Muscle layer of duodenum (tissue), 2 donors: ENCODE results near the gene ROR2.
"Not testable (repeated sequence)": the region's sequence is repeated elsewhere in the genome, so short reads cannot be mapped to it uniquely, and the experiment has no call there.

Experiments
- H3K27ac ChIP-seq: one replicate; pipeline ENCODE4 v1.7.0; 2013; ENCODE audit warnings: mild to moderate bottlenecking, low read length
- H3K27me3 ChIP-seq: one replicate; pipeline ENCODE4 v1.7.0; 2013; ENCODE audit warnings: low read depth, mild to moderate bottlenecking, control low read depth, low read length
- H3K36me3 ChIP-seq, 2 donors: one replicate each; pipeline ENCODE4 v1.7.0; 2013; ENCODE audit warnings: low read length in 2 of 2, control low read depth in 1 of 2, mild to moderate bottlenecking in 1 of 2; ENCODE audit not compliant: insufficient read depth in 2 of 2, control insufficient read depth in 1 of 2
- H3K4me1 ChIP-seq, 2 donors: one replicate each; pipeline ENCODE4 v1.7.0; 2013; ENCODE audit warnings: low read length in 2 of 2, mild to moderate bottlenecking in 2 of 2, control low read depth in 1 of 2, moderate library complexity in 1 of 2; ENCODE audit not compliant: insufficient read depth in 2 of 2, control insufficient read depth in 1 of 2
- H3K4me3 ChIP-seq, 2 donors: one replicate each; pipeline ENCODE4 v1.7.0; 2013; ENCODE audit warnings: low read length in 2 of 2, low read depth in 1 of 2, mild to moderate bottlenecking in 1 of 2
- H3K9me3 ChIP-seq, 2 donors: one replicate each; pipeline ENCODE4 v1.7.0; 2013; ENCODE audit warnings: low read length in 2 of 2, control low read depth in 1 of 2, mild to moderate bottlenecking in 1 of 2; ENCODE audit not compliant: control insufficient read depth in 1 of 2
- donor health status: healthy.

Gene ROR2

GRCh38 chr9:91622121-91622520 lies 327.9 kb downstream of the ROR2 start:
- not testable (repeated sequence) for H3K4me1 ChIP-seq, H3K36me3 ChIP-seq, H3K4me3 ChIP-seq, H3K27me3 ChIP-seq, H3K27ac ChIP-seq, H3K9me3 ChIP-seq

- not testable (repeated sequence) for H3K4me1 ChIP-seq, H3K27me3 ChIP-seq, H3K9me3 ChIP-seq, H3K27ac ChIP-seq, H3K36me3 ChIP-seq, H3K4me3 ChIP-seq
These were observed 336.0 kb downstream of the ROR2 start for GRCh38 chr9:91614044-91614443.

GRCh38 chr9:91611582-91611981 lies 338.4 kb downstream of the ROR2 start:
- Histone ChIP-seq H3K27ac (no peak overlapping the region), H3K36me3 (no peaks in the 10 kb centered on the region), H3K9me3 (no peaks in the 10 kb centered on the region), H3K4me1 (peaks cover 0 to 5% of the 10 kb centered on the region in 2 donors), H3K27me3 (no peaks in the 10 kb centered on the region), H3K4me3 (no peak overlapping the region)

GRCh38 chr9:91606255-91606995 lies 343.6 kb downstream of the ROR2 start:
- H3K9me3 ChIP-seq, result no peaks in the 10 kb centered on the region
- no peaks in the 10 kb centered on the region for H3K4me1 ChIP-seq
- no peaks in the 10 kb centered on the region for H3K27me3 ChIP-seq
- H3K27ac ChIP-seq, result no peak overlapping the region
- H3K4me3 ChIP-seq, result no peak overlapping the region
- peaks cover 0 to 3% of the 10 kb centered on the region in 2 donors for H3K36me3 ChIP-seq

- Histone ChIP-seq H3K9me3 (no peaks in the 10 kb centered on the region), H3K27me3 (no peaks in the 10 kb centered on the region), H3K4me3 (no peak overlapping the region), H3K36me3 (peaks cover 0 to 3% of the 10 kb centered on the region in 2 donors), H3K27ac (no peak overlapping the region), H3K4me1 (no peaks in the 10 kb centered on the region)
These were observed 345.4 kb downstream of the ROR2 start for GRCh38 chr9:91604451-91605179.

- no peak overlapping the region for H3K4me3 ChIP-seq
- no peaks in the 10 kb centered on the region for H3K4me1 ChIP-seq
- no peak overlapping the region for H3K27ac ChIP-seq
- H3K9me3 ChIP-seq, result no peaks in the 10 kb centered on the region
- no peaks in the 10 kb centered on the region for H3K27me3 ChIP-seq
- H3K36me3 ChIP-seq, result peaks cover 0 to 3% of the 10 kb centered on the region in 2 donors
These were observed 346.1 kb downstream of the ROR2 start for GRCh38 chr9:91603932-91604331.

- no peak overlapping the region for H3K4me3 ChIP-seq
- no peaks in the 10 kb centered on the region for H3K4me1 ChIP-seq
- H3K27ac ChIP-seq, result no peak overlapping the region
- no peaks in the 10 kb centered on the region for H3K27me3 ChIP-seq
- no peaks in the 10 kb centered on the region for H3K36me3 ChIP-seq
- H3K9me3 ChIP-seq, result no peaks in the 10 kb centered on the region
These were observed 350.5 kb downstream of the ROR2 start for GRCh38 chr9:91599564-91599963.

- Histone ChIP-seq H3K27me3 (no peaks in the 10 kb centered on the region), H3K4me1 (no peaks in the 10 kb centered on the region), H3K27ac (no peak overlapping the region), H3K9me3 (no peaks in the 10 kb centered on the region), H3K4me3 (no peak overlapping the region), H3K36me3 (no peaks in the 10 kb centered on the region)
These were observed 358.4 kb downstream of the ROR2 start for GRCh38 chr9:91591627-91592026.

- Histone ChIP-seq H3K27me3 (no peaks in the 10 kb centered on the region), H3K9me3 (no peaks in the 10 kb centered on the region), H3K4me1 (no peaks in the 10 kb centered on the region), H3K36me3 (no peaks in the 10 kb centered on the region), H3K4me3 (no peak overlapping the region), H3K27ac (no peak overlapping the region)
These were observed 360.9 kb downstream of the ROR2 start for GRCh38 chr9:91589101-91589553.

GRCh38 chr9:91586282-91586681 lies 363.7 kb downstream of the ROR2 start:
- Histone ChIP-seq H3K27ac (no peak overlapping the region), H3K27me3 (no peaks in the 10 kb centered on the region), H3K4me1 (no peaks in the 10 kb centered on the region), H3K36me3 (no peaks in the 10 kb centered on the region), H3K4me3 (no peak overlapping the region), H3K9me3 (no peaks in the 10 kb centered on the region)

- Histone ChIP-seq H3K4me1 (no peaks in the 10 kb centered on the region), H3K9me3 (no peaks in the 10 kb centered on the region), H3K27me3 (no peaks in the 10 kb centered on the region), H3K27ac (no peak overlapping the region), H3K4me3 (no peak overlapping the region), H3K36me3 (no peaks in the 10 kb centered on the region)
These were observed 366.1 kb downstream of the ROR2 start for GRCh38 chr9:91583966-91584365.
